ENCODE data around the gene GPR39.

GPR39 gene

GRCh38 chr2:132414081-132414480 is 2.5 kb upstream of the GPR39 start:
- Mint-ChIP-seq H3K9me3 (no peaks in the 10 kb centered on the region), H3K27ac (no peak overlapping the region), H3K4me1 (peaks cover 19% of the 10 kb centered on the region), H3K36me3 (ENCODE audit: low read depth) (no peaks in the 10 kb centered on the region), H3K27me3 (ENCODE audit: low read depth, poor library complexity) (peaks cover 52% of the 10 kb centered on the region), H3K4me3 (no peak overlapping the region)
- DNase-seq: no peak
- no peak for TF ChIP-seq CTCF (IDR thresholded peaks at IDR 0.05)

- Mint-ChIP-seq H3K36me3 (ENCODE audit: low read depth) (no peaks in the 10 kb centered on the region), H3K4me1 (peaks cover 19% of the 10 kb centered on the region), H3K27ac (no peak overlapping the region), H3K27me3 (ENCODE audit: low read depth, poor library complexity) (peaks cover 65% of the 10 kb centered on the region), H3K9me3 (no peaks in the 10 kb centered on the region), H3K4me3 (peak overlapping the region; percentile 85)
- no peak for DNase-seq
- TF ChIP-seq CTCF (IDR thresholded peaks at IDR 0.05): no peak
Observed at GRCh38 chr2:132415256-132415914, 1.2 kb upstream of the GPR39 start.

DNA sequence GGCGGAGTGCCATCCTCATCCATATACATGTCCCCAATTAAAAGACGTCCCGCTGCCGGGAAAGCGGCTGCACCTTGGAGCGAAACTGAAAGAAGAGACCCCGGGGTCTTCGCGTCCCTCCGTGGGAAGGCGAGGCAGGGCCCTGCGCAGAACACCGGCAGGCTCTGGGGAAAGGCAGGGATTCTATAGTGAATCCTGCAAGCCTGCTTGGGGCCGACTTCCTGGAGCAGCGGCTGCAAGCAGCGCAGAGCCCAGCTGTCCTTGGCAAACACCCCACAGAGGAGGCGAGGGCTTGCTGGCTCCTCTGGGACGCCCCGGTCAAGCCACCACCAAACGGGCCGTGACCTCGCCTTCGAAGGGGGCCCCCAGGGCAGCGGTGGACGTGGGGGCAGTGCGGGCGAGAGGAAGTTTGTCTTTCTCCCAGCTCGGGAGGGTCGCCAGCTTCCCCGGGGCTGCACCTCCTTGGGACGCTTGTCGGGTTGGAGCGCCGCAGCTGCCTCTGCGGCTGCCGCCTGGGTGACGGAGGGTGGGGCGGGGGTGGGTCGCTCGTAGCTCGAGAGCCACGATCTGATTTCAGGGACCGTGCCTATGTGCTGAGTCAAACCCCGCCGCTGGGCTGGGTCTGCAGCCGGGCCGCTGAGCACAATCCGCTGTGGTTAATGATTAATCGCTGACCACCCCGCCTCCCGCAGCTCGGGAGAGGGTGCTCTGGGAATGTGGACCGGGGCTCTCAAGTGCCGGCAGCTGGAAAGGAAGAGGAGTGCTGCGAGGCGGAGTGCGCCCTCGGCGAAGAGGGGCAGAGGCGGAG is 486 bp upstream of the GPR39 start:
- peak overlapping the region; percentile 85 for H3K4me3 Mint-ChIP-seq
- peaks cover 69% of the 10 kb centered on the region for H3K27me3 Mint-ChIP-seq (ENCODE audit: low read depth, poor library complexity)
- H3K36me3 Mint-ChIP-seq (ENCODE audit: low read depth): no peaks in the 10 kb centered on the region
- DNase-seq: peak; percentile 81
- no peak overlapping the region for H3K27ac Mint-ChIP-seq
- no peaks in the 10 kb centered on the region for H3K9me3 Mint-ChIP-seq
- no peak for TF ChIP-seq CTCF (IDR thresholded peaks at IDR 0.05)
- peaks cover 19% of the 10 kb centered on the region for H3K4me1 Mint-ChIP-seq

DNA sequence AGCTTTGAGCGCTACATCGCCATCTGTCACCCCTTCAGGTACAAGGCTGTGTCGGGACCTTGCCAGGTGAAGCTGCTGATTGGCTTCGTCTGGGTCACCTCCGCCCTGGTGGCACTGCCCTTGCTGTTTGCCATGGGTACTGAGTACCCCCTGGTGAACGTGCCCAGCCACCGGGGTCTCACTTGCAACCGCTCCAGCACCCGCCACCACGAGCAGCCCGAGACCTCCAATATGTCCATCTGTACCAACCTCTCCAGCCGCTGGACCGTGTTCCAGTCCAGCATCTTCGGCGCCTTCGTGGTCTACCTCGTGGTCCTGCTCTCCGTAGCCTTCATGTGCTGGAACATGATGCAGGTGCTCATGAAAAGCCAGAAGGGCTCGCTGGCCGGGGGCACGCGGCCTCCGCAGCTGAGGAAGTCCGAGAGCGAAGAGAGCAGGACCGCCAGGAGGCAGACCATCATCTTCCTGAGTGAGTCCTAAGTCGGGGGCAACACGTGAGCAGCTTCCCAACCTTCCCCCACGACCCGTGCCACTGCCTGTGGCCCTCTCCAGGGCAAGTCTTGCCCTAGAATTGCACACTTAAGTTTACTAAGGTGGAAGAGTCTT is 928 bp downstream of the GPR39 start:
- peak overlapping the region; percentile 54 for H3K4me3 Mint-ChIP-seq
- no peak for DNase-seq
- H3K36me3 Mint-ChIP-seq (ENCODE audit: low read depth): no peaks in the 10 kb centered on the region
- no peak for TF ChIP-seq CTCF (IDR thresholded peaks at IDR 0.05)
- H3K4me1 Mint-ChIP-seq: peaks cover 19% of the 10 kb centered on the region
- no peak overlapping the region for H3K27ac Mint-ChIP-seq
- H3K9me3 Mint-ChIP-seq: no peaks in the 10 kb centered on the region
- peaks cover 74% of the 10 kb centered on the region for H3K27me3 Mint-ChIP-seq (ENCODE audit: low read depth, poor library complexity)

DNA sequence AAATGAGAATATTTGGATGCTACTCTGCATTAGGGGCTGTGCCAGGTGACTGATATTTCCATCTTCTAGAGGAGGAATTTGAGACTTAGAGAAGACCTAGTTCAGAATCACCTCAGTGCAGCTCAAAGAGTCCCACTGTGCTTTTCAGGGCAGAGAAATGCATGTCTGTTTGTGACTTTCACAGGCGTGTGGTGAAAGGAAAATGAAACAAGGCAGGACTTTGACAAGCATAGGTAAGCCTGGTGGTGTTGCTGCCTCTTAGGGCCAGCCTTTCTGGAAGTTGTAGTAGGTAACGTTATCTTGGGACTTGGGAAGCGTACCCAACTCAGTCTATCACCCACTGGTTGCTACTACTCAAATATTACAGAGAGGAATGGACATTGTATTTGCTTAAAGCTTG is 2.6 kb downstream of the GPR39 start:
- no peak overlapping the region for H3K4me3 Mint-ChIP-seq
- peaks cover 63% of the 10 kb centered on the region for H3K27me3 Mint-ChIP-seq (ENCODE audit: low read depth, poor library complexity)
- H3K4me1 Mint-ChIP-seq: peaks cover 11% of the 10 kb centered on the region

More for the DNA sequence above, 2.6 kb downstream of the GPR39 start:
- no peak for DNase-seq
- Mint-ChIP-seq H3K36me3 (ENCODE audit: low read depth) (no peaks in the 10 kb centered on the region), H3K27ac (no peak overlapping the region), H3K9me3 (no peaks in the 10 kb centered on the region)
- no peak for TF ChIP-seq CTCF (IDR thresholded peaks at IDR 0.05)
